ENCODE measurements around the gene FAM53A.
"Not testable (repeated sequence)": the region's sequence is repeated elsewhere in the genome, so short reads cannot be mapped to it uniquely, and the experiment has no call there.

The FAM53A gene

DNA sequence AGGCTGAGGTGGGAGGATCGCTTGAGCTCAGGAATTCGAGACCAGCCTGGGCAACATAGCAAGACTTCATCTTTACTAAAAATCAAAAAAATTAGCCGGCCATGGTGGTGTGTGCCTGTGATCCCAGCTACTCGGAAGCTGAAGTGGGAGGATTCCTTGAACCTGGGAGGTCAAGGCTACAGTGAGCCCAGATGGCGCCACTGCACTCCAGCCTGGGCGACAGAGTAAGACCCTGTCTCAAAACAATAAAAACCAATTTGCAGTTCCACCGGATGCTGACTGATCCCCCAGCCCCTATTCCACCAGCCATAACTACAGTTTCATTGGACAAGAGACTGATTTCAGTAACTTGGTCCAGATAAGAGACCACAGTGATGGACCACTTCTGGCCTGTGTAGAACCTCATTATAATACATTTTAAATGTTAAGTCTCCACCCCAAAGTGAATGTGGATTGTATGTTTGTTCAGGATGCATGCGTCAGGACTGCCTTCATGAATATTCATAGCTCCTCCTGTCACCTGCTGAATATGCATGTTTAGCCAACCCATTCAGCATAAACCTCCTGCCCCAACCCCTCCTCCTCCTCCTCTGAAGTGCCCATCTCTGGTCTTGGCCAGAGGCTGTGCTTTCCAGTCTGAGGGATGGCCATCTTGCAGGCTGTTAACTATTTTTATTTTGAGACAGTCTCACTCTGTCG lies 30.3 kb upstream of the FAM53A start:
- Histone ChIP-seq H3K79me2 (ENCODE audit: control insufficient read depth, insufficient read depth, low read length, unreplicated experiment) (peaks cover 74% of the 10 kb centered on the region), H3K4me3 (ENCODE audit: low read depth, low read length) (peak overlapping the region; percentile 100), H3K36me3 (ENCODE audit: insufficient read depth, low read length) (peaks cover 7% of the 10 kb centered on the region; the same call in 1 of the 2 replicates), H3K27me3 (ENCODE audit: insufficient read depth, low read length) (no peaks in the 10 kb centered on the region), H2AFZ (ENCODE audit: low read length, unreplicated experiment) (no peak overlapping the region), H3K27ac (ENCODE audit: low read depth, low read length) (no peak overlapping the region), H3K4me1 (ENCODE audit: control insufficient read depth, insufficient read depth, low read length, unreplicated experiment) (peaks cover 26% of the 10 kb centered on the region)

- Histone ChIP-seq H3K4me3 (ENCODE audit: low read depth, low read length) (peak overlapping the region; percentile 100), H3K79me2 (ENCODE audit: control insufficient read depth, insufficient read depth, low read length, unreplicated experiment) (peaks cover 76% of the 10 kb centered on the region), H3K4me1 (ENCODE audit: control insufficient read depth, insufficient read depth, low read length, unreplicated experiment) (peaks cover 32% of the 10 kb centered on the region), H3K36me3 (ENCODE audit: insufficient read depth, low read length) (peaks cover 7% of the 10 kb centered on the region; the same call in 1 of the 2 replicates), H3K27me3 (ENCODE audit: insufficient read depth, low read length) (no peaks in the 10 kb centered on the region), H3K27ac (ENCODE audit: low read depth, low read length) (peak overlapping the region; percentile 97), H2AFZ (ENCODE audit: low read length, unreplicated experiment) (no peak overlapping the region)
Observed at GRCh38 chr4:1713003-1713851, 29.1 kb upstream of the FAM53A start.

GRCh38 chr4:1712216-1713002 lies 28.3 kb upstream of the FAM53A start, which contains the start of gene SLBP:
Gene SLBP, minus strand, starts transcription at chr4:1712319. Its CDS starts 131 bp downstream, at chr4:1712188.
- H3K27ac ChIP-seq (ENCODE audit: low read depth, low read length): peak within 1 kb of the TSS; percentile 97
- H3K27me3 ChIP-seq (ENCODE audit: insufficient read depth, low read length): no peaks in the 10 kb centered on the region
- peaks cover 33% of the 10 kb centered on the region for H3K4me1 ChIP-seq (ENCODE audit: control insufficient read depth, insufficient read depth, low read length, unreplicated experiment)
- peak within 1 kb of the TSS; percentile 100 for H3K4me3 ChIP-seq (ENCODE audit: low read depth, low read length)
- peaks cover 76% of the 10 kb centered on the region for H3K79me2 ChIP-seq (ENCODE audit: control insufficient read depth, insufficient read depth, low read length, unreplicated experiment)
- peaks cover 7% of the 10 kb centered on the region; the same call in 1 of the 2 replicates for H3K36me3 ChIP-seq (ENCODE audit: insufficient read depth, low read length)
- peak within 1 kb of the TSS; percentile 88 for H2AFZ ChIP-seq (ENCODE audit: low read length, unreplicated experiment)

GRCh38 chr4:1711571-1712215 lies 27.6 kb upstream of the FAM53A start:
- H3K27me3 ChIP-seq (ENCODE audit: insufficient read depth, low read length): no peaks in the 10 kb centered on the region
- H2AFZ ChIP-seq (ENCODE audit: low read length, unreplicated experiment): peak overlapping the region; percentile 51
- H3K4me3 ChIP-seq (ENCODE audit: low read depth, low read length): peak overlapping the region; percentile 100
- peak overlapping the region; percentile 97 for H3K27ac ChIP-seq (ENCODE audit: low read depth, low read length)
- H3K79me2 ChIP-seq (ENCODE audit: control insufficient read depth, insufficient read depth, low read length, unreplicated experiment): peaks cover 71% of the 10 kb centered on the region
- H3K4me1 ChIP-seq (ENCODE audit: control insufficient read depth, insufficient read depth, low read length, unreplicated experiment): peaks cover 33% of the 10 kb centered on the region
- peaks cover 7% of the 10 kb centered on the region; the same call in 1 of the 2 replicates for H3K36me3 ChIP-seq (ENCODE audit: insufficient read depth, low read length)

- Histone ChIP-seq H3K4me1 (ENCODE audit: control insufficient read depth, insufficient read depth, low read length, unreplicated experiment) (peaks cover 33% of the 10 kb centered on the region), H3K79me2 (ENCODE audit: control insufficient read depth, insufficient read depth, low read length, unreplicated experiment) (peaks cover 72% of the 10 kb centered on the region), H3K4me3 (ENCODE audit: low read depth, low read length) (peak overlapping the region; percentile 100), H3K27ac (ENCODE audit: low read depth, low read length) (peak overlapping the region; percentile 97), H2AFZ (ENCODE audit: low read length, unreplicated experiment) (peak overlapping the region; percentile 51), H3K36me3 (ENCODE audit: insufficient read depth, low read length) (peaks cover 12% of the 10 kb centered on the region; the same call in 1 of the 2 replicates), H3K27me3 (ENCODE audit: insufficient read depth, low read length) (no peaks in the 10 kb centered on the region)
Observed at GRCh38 chr4:1711055-1711570, 27.0 kb upstream of the FAM53A start.

- H2AFZ ChIP-seq (ENCODE audit: low read length, unreplicated experiment): no peak overlapping the region
- no peak overlapping the region for H3K4me3 ChIP-seq (ENCODE audit: low read depth, low read length)
- H3K4me1 ChIP-seq (ENCODE audit: control insufficient read depth, insufficient read depth, low read length, unreplicated experiment): peaks cover 17% of the 10 kb centered on the region
- H3K27me3 ChIP-seq (ENCODE audit: insufficient read depth, low read length): no peaks in the 10 kb centered on the region
- peaks cover 84% of the 10 kb centered on the region for H3K79me2 ChIP-seq (ENCODE audit: control insufficient read depth, insufficient read depth, low read length, unreplicated experiment)
- H3K36me3 ChIP-seq (ENCODE audit: insufficient read depth, low read length): peaks cover 31% of the 10 kb centered on the region
- H3K27ac ChIP-seq (ENCODE audit: low read depth, low read length): no peak overlapping the region
Observed at GRCh38 chr4:1708581-1708980, 24.5 kb upstream of the FAM53A start.

GRCh38 chr4:1706358-1706757 lies 22.2 kb upstream of the FAM53A start:
- H2AFZ ChIP-seq (ENCODE audit: low read length, unreplicated experiment): no peak overlapping the region
- peaks cover 19% of the 10 kb centered on the region for H3K4me1 ChIP-seq (ENCODE audit: control insufficient read depth, insufficient read depth, low read length, unreplicated experiment)
- H3K27me3 ChIP-seq (ENCODE audit: insufficient read depth, low read length): no peaks in the 10 kb centered on the region
- no peak overlapping the region for H3K4me3 ChIP-seq (ENCODE audit: low read depth, low read length)
- peaks cover 40% of the 10 kb centered on the region for H3K36me3 ChIP-seq (ENCODE audit: insufficient read depth, low read length)
- peaks cover 89% of the 10 kb centered on the region for H3K79me2 ChIP-seq (ENCODE audit: control insufficient read depth, insufficient read depth, low read length, unreplicated experiment)
- no peak overlapping the region for H3K27ac ChIP-seq (ENCODE audit: low read depth, low read length)

DNA sequence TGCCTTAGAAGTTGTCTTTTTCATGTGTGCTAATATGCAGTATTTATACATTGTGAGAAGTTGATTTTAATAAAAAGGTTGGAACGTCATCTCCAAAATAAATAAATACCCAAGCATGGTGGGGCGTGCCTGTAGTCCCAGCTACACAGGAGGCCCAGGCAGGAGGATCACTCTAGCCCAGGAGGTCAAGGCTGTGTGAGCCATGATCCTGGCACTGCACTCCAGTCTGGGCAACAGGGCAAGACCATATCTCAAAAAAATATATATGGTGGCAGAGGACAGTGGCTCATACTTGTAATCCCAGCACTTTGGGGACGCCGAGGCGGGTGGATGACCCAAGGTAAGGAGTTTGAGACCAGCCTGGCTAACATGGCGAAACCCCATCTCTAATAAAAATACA lies 21.6 kb upstream of the FAM53A start:
- Histone ChIP-seq H2AFZ (ENCODE audit: low read length, unreplicated experiment) (no peak overlapping the region), H3K27ac (ENCODE audit: low read depth, low read length) (no peak overlapping the region), H3K4me3 (ENCODE audit: low read depth, low read length) (no peak overlapping the region), H3K4me1 (ENCODE audit: control insufficient read depth, insufficient read depth, low read length, unreplicated experiment) (peaks cover 19% of the 10 kb centered on the region), H3K79me2 (ENCODE audit: control insufficient read depth, insufficient read depth, low read length, unreplicated experiment) (peaks cover 86% of the 10 kb centered on the region), H3K36me3 (ENCODE audit: insufficient read depth, low read length) (peaks cover 40% of the 10 kb centered on the region), H3K27me3 (ENCODE audit: insufficient read depth, low read length) (no peaks in the 10 kb centered on the region)

- peaks cover 43% of the 10 kb centered on the region for H3K36me3 ChIP-seq (ENCODE audit: insufficient read depth, low read length)
Observed at GRCh38 chr4:1703867-1704266, 19.8 kb upstream of the FAM53A start.

GRCh38 chr4:1701671-1702070 lies 17.6 kb upstream of the FAM53A start:
- peaks cover 43% of the 10 kb centered on the region for H3K36me3 ChIP-seq (ENCODE audit: insufficient read depth, low read length)
- H2AFZ ChIP-seq (ENCODE audit: low read length, unreplicated experiment); H3K27ac ChIP-seq (ENCODE audit: low read depth, low read length); H3K27me3 ChIP-seq (ENCODE audit: insufficient read depth, low read length); H3K4me3 ChIP-seq (ENCODE audit: low read depth, low read length); H3K4me1 ChIP-seq (ENCODE audit: control insufficient read depth, insufficient read depth, low read length, unreplicated experiment): not testable (repeated sequence)
- H3K79me2 ChIP-seq (ENCODE audit: control insufficient read depth, insufficient read depth, low read length, unreplicated experiment): peaks cover 60% of the 10 kb centered on the region

More at GRCh38 chr4:1703867-1704266, 19.8 kb upstream of the FAM53A start:
- peaks cover 10% of the 10 kb centered on the region for H3K4me1 ChIP-seq (ENCODE audit: control insufficient read depth, insufficient read depth, low read length, unreplicated experiment)
- H3K4me3 ChIP-seq (ENCODE audit: low read depth, low read length): no peak overlapping the region
- H2AFZ ChIP-seq (ENCODE audit: low read length, unreplicated experiment): no peak overlapping the region
- H3K79me2 ChIP-seq (ENCODE audit: control insufficient read depth, insufficient read depth, low read length, unreplicated experiment): peaks cover 76% of the 10 kb centered on the region
- no peaks in the 10 kb centered on the region for H3K27me3 ChIP-seq (ENCODE audit: insufficient read depth, low read length)
- H3K27ac ChIP-seq (ENCODE audit: low read depth, low read length): no peak overlapping the region
